HG03565 (cell line): Measurements from ENCODE around the gene PFN3.
A peak's percentile ranks its signal among the peaks of the same experiment; 100 is the strongest.

Experiments used
- ATAC-seq: cut with Tn5 transposase; IDR thresholded peaks from one replicate; pipeline ENCODE4 v1.9.1; 2021; ENCODE audit warnings: mild to moderate bottlenecking, moderate library complexity; ENCODE audit not compliant: unreplicated experiment

PFN3 gene

DNA sequence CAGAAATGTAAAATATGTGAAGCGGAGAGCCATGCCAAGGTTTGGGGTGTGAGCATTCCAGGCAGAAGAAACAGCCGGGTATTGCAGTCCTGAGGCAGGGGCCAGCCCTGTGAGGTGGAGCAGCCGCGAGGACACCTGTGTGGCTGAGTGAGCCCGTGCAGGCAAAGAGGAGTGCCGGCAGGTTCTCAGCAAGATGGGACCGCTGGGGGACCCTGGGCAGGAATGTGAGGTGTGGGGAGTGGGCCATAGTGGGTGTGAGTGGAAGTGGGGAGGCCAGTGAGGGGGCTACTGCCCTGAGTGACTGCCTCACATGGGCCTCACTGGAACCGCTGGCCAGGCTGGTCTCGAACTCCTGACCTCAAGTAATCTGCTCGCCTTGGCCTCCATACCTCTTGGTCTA, 38.0 kb upstream of the PFN3 start:
- ATAC-seq, result no peak

DNA sequence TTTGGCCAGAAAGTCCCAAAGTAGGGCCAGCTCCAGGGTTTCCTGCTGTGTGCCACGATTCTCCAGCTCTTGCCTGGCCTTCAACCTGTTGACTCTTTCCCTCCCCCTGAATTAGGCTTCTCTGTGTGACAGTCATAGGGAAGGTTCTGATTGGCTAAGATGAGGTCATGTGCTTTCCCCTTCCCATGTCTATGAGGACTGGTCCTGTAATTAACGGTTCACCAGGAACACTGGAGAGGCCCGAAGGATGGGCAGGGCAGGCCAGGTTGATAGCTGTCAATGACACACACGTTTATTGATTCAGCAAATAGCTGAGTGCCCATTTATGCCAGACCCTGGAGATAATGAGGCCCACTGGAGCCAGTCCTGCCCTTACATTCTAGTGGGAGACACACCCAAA, 37.2 kb upstream of the PFN3 start:
- ATAC-seq, result no peak

DNA sequence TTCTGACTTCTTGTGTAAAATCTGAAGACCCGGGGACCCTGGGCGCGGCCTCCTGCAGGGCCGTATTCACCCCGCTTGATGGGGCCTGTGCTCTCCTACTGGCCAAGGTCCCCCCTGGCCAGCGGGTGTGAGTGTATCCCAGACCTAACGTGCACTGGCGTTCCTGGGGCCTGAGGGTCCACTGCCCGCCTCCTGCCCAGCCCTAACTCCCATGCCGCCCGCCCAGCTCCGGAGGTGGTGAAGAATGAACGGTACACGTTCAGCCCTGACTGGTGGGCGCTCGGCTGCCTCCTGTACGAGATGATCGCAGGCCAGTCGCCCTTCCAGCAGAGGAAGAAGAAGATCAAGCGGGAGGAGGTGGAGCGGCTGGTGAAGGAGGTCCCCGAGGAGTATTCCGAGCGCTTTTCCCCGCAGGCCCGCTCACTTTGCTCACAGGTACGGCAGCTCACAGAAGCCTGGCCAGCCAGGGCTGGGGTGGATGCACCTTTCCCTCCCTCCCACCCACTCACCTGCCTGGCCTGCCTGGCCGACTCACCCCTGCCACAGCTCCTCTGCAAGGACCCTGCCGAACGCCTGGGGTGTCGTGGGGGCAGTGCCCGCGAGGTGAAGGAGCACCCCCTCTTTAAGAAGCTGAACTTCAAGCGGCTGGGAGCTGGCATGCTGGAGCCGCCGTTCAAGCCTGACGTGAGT, 35.5 kb upstream of the PFN3 start:
- ATAC-seq, result no peak

DNA sequence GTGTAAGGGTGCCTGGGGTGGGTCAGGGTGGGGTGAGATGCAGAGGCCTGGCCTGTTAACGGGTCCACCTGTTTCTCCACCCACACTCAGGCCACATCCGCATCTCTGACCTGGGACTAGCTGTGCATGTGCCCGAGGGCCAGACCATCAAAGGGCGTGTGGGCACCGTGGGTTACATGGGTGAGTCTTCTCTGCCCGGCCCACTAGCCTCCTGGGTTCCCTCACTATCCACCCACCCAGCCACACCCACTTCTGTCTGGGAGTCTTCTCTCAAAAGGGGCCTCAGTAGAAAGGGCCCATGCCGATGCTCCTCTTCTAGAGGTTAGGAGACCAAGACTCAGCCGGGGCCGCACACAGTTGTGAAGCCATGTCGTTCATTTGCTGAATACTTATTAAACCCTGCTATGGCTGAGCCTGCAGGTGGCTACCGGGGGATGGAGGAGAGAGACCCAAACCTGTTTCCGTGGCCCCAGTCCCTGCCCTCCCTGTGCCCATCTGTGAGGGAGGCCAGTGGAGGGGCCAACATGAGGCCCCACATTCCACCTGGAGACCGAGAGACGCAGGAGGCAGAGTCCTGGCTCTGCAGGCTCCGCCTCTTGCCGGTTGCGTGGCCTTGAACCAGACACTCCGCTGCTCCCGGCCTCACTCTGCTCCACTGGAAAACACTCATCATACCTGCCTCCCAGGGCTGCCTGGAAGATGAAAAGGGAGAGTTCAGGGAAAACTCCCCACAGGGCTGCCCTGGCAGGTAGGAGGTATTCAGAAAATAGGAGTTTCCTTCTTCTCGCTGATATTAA, 34.7 kb upstream of the PFN3 start:
- no peak for ATAC-seq

DNA sequence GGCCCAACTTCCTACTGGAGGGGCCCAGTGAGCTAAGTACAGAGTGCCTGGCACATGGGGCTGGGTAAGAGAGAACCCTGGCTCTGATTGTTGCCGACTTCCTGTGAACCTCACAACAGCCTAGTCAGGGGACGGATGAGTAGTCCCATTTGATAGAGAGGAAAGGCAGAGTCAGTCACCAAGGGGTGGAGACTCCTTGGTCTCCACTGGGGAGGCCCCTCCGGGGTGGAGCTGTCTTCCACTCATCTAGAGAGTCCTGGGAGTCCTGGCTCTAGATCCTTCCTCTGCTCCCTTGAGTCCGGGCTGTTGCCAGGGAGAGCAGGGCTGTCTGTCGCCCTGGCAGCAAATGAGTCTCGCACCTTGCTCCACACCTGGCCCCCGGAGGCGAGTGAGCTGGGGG, 34.0 kb upstream of the PFN3 start:
- ATAC-seq, result no peak

DNA sequence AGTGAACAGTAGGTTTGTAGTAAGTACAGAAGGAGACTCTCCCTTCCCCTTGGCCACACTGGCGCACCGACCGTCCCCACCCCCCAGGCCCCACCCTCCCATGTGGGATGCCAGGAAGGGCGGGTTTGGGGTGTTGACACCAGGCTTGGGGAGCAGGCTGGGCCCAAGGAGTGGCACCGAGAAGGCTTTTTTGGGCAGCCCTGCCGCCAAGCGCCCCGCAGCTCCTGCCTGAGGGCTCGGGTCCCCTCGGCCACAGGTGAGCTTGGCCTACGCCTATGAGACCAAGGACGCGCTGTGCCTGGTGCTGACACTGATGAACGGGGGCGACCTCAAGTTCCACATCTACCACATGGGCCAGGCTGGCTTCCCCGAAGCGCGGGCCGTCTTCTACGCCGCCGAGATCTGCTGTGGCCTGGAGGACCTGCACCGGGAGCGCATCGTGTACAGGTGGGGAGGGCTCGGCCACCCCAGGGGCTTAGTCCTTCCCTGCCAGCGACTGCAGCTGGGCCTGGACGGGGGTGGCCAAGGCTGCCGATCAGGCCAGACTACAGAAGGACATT, 33.3 kb upstream of the PFN3 start:
- no peak for ATAC-seq

DNA sequence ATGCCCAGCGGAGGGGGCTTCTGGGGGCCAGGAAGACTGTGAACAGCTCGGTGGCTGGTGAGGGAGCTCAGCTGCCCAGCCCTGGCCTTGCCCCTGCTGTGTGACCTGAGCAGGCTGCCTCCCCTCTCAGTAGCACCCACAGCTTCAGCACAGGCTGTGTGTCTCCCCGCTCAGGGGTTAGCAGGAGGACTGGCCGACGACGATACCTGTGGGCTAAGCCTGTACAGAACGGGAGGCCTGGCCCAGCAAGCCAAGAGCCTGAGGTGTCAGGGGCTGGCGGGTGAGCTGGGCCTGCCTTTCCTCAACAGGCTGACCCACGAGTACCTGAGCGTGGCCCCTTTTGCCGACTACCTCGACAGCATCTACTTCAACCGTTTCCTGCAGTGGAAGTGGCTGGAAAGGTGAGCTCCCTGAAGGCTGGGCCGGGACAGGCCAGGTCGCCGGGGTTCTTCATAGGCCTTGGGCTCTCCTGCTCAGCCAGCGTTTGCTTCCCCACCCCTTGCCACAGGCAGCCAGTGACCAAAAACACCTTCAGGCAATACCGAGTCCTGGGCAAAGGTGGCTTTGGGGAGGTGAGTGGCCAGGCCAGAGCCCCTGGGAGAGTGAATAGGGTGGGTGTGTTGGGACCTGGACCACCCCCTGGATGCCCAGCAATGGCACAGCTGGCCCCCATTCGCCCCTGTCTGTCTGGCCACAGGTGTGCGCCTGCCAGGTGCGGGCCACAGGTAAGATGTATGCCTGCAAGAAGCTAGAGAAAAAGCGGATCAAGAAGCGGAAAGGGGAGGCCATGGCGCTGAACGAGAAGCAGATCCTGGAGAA, 32.6 kb upstream of the PFN3 start:
- no peak for ATAC-seq

DNA sequence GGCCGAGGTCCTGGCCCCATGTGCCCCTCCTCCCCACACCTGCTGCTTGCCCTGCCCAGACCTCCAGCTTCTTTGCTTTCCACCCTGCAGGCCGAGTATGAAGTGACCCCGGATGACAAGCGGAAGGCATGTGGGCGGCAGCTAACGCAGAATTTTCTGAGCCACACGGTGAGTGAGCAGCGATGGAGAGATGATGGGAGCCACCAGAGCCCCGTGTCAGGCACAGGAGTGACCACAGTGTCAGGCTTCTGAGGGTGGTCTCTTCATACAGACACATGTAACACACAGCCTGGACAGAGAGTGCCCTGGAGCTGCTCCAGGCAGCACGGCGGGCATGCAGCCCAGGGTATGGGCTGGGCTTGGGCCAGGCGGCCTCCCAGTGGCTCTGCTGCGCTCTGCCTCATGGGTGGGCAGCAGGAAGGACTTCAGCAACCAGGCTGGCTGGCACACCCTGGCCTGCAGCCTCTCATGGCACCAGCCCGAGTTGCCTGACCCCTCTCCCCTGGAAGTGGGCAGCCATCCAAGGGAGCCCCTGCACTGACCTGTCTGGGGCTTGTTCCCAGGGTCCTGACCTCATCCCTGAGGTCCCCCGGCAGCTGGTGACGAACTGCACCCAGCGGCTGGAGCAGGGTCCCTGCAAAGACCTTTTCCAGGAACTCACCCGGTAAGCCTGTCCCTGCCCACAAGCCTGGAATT, 31.8 kb upstream of the PFN3 start:
- no peak for ATAC-seq

DNA sequence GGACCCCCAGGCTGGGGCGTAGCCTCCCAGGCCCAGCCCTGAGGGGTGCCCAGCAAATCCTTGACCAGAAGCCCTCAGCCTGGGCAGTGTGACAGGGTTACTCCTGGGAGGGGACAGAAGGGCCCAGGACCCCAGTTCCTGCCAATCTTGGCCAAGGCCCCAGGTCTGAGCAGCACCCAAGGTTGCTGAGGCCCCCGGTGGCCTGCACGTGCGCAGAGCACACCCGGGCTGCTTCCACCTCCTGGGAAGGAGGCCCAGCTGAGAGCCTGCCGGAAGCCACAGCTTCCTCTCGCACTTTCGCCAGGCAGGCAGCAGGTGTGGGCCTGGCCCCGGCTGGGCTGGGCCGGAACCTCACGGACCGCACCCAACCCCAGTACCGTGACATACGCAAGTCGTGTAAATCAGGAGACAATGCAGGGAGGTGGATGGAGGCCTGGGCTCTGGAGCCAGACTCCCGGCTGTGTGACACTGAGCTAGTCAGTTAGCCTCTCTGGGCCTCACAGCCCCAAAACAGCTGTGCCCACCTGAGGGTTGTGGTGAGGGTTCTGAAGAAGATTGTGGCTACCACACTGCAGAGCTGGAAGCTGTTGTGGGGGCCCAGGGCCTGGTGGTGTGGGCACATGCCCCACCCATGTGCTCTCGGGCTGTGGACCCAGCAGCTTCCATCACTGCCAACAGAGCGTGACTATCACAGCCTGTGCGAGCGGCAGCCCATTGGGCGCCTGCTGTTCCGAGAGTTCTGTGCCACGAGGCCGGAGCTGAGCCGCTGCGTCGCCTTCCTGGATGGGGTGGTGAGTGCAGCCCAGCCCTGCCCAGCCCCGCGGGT, 31.1 kb upstream of the PFN3 start:
- peak; percentile 30 for ATAC-seq

DNA sequence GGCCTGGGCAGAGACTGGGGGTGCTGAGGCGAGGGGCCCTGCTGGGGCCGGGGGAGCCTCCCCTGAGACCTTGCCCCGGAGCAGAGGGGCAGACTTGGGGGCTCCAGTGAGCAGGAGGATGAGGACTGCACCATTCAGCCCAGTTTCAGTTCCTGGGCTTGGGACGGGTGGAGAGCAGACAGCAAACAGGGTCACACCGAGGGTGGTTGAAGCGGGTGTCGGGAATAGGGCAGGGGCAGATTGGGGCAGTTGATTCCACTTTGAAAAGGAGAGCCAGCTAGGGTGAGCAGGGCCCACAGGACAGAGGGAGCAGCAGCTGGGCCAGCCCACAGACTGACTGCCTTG, 30.5 kb upstream of the PFN3 start:
- no peak for ATAC-seq

DNA sequence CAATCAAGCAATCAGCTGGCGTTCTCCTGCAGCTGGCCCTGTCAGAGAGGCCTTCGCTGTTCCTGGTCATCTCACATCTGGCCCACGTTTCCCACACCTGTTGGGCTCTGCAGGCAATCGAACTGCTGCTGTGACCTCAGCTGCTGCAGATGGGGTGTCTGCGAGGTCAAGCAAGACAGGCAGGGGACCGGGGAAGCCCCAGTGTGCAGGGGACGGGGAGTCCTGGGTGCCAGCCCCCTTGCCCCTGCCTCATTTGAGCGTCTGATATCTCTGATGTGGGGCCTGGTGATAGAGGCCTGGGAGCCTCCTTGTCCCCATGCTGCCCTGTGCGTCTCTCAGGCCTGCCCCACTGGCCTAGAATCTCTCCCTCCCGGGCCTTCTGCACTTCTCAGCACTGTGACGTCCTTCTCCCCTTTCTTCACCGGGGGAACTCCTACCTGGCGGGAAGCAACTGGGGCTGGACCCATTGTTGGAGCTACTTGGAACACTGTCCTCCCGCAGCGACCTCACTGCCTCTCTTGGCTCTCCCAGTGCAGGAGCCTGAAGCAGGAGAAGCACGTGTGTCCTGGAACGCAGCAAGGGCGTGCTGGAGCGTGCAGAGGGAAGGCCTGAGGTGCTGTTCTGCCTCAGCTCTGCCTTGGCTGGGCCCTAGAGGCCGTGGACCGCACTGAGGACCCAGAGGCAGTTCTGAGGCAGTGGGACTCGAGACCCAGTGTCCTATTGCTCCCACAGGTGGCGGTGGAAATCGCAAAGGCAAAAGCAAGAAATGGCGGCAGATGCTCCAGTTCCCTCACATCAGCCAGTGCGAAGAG, 29.9 kb upstream of the PFN3 start:
- ATAC-seq, result no peak

DNA sequence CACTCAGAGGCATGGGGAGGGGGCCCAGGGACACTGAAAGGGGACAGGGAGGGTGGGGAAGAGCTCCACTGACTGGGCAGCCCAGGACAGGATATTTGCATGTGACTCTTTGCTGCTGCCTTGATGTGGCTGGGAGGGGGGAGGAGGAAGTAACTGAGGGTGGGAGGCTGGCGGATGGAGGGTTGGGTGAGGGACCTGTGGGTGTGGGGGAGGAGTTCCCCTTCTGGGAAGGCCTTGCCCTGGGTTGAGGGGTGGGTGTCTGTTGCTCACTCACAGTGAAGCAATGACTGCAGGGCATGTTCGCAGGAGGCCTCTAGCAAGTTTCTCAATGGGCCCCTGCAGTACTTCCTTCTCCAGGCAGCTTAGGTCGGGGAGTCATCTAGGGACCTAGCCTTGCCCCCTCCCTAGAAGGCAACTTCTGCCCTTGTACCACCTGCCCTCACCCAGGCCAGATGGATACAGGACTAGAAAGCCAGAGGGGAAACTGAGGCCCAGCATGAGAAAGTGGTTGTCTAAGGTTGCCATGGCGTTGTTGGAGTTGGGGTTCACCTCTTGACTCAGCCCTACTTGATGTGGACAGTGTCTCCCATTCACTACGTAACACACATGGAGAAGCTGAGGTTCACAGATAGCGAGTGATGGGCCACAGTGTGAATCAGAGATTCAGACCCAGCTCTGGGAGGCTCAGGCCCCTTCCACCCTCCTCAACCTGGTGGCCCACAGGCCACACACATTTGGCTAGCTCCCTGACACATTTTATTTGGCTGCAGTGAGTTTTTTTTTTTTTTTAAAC, 29.0 kb upstream of the PFN3 start:
- no peak for ATAC-seq

DNA sequence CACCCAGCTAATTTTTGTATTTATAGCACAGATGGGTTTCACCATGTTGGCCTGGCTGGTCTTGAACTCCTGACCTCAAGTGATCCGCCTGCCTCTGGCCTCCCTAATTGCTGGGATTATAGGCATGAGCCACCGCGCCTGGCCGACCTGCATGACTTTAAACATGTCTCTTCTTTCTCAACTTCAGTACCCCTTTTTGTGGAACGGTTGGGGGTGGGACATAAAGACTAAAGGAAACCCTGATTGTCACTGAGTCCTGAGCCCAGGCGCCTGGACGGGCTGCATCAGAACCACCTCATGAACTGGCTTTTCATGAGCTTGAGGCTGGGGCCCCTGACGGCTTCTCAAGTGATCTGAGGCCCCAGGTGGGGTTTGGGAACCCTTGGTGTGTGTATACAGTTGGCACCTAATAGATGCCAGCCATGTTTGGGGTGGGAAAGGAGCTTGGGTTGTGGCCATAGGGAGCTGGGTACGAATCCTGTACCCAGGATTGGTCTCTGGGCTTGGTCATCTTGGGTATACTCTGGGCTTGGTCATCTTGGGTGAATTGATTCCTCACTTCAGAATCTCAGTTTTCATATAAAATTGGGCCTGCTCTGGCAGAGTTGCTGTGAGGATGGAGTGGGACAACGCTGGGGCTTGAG, 28.2 kb upstream of the PFN3 start:
- ATAC-seq, result no peak

DNA sequence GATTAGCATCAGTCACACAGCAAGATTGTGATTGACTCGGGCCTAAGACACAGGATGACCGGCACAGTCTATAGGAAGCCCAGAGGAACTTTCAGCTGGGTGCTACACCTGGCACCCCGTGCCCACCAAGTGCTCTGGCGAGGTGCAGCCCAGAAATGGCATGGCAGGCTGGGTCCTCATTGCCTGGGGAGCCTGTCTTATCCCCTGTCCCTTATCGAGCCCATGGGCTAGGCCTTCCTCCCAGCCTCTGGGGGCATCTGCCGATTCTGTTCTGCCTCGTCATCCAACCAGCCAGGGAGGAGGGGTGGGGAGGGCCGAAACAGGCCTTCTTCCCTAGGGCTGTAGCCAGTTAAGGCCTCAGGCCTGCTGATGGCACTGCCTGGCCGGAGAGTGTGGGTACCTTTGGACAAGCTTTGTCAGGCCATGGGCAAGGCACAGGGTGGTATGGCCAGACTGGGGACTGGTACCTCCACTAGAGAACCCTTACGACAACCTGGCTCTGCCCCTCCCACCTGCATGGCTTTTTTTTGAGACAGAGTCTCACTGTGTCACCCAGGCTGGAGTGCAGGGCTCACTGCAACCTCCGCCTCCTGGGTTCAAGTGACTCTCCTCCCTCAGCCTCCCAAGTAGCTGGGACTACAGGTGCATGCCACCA, 27.6 kb upstream of the PFN3 start:
- no peak for ATAC-seq

DNA sequence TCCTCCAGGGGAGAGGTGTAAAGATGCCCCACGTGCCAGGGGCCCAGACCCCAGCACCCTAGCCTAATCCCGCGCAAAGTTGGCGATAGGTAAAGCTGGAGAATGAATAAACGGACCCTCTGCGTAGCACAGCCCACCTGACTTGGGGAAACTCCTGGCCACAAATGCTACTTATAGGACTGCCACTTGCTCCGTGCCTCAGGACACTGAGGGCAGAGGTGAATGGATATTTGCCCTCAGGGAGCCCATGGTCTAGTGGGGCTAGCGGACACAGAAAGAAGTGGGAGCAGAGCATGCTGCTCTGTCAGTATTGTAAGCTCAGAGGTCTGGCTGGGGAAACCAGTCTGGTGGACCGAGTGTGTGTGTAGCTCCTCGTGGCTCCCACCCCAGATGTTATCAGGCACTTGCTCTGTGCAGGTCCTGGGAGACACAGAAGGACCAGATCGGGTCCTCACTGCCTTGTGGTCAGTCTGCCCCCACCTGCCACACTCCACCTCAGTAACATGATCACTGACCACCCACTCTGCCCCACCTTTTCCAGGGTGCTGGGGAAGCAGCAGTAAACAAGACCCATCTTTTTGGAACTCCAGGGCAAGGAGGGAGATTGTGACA, 26.9 kb upstream of the PFN3 start:
- ATAC-seq, result no peak

DNA sequence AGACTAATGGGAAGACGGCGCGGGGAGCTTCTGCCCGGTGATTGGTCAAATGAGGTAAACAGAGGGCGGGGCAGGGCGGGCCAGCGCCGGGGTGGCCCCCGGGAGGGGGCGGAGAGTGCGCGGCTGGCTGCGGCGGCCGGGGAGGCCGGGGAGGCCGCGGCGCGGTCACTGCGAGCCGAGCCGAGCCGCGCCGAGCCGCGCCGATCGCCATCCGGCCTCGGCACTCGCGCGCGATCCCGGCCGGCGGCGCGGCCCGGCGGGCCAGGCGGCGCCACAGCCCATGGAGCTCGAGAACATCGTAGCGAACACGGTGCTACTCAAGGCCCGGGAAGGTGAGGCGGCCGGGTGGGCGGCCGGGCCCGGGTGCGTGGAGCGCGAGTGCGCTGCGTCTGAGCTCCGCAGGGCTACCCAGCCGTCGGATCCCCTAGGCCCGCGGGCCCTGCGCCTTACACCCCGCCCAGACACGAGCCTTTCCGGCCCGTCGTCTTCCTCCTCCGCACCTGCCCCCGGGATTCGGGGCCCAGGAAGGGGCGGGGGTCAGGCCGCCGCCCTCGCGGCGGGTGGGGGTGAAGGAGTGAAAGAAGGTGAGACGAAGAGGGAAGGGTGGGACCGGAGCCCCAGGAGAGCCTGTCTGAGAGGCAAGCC, 26.2 kb upstream of the PFN3 start, which contains the start of gene GRK6:
TSS of gene GRK6 (plus strand) at position 111 of the 645 bp plus-strand sequence. CDS start at position 281, 170 bp downstream.
- ATAC-seq, result peak; percentile 5
